GM12873 (cell line): ENCODE measurements around the gene KRT1.

ENCODE experiments used
- TF ChIP-seq, protein P1 (sequence below): IDR thresholded peaks from 2 replicates; pipeline ENCODE4 v1.5.1; 2012; ENCODE audit warnings: low read depth, mild to moderate bottlenecking, moderate library complexity, low read length, control low read depth; ENCODE audit not compliant: insufficient read depth; ENCODE audit errors: missing control alignments

Gene KRT1

DNA sequence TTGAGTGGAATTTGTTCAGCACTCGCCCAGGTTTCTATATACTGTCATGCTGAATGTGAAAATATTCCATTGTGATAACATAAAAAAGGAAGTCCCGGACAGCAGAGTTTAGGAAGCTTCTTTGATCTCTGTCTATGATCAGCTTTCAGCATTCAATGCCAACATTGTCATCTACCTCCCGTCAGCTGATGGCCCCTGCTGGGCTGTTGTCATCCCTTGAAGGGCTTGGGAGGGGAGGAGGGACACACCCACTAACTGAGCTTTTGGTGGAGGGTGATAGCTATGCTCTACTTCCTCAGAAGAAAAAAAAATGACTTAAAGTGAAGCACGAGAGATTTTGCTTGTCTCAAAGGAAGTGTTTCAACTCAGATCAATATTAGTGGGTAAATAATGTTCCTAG is 27.8 kb upstream of the KRT1 start:
- TF ChIP-seq, protein P1, sequence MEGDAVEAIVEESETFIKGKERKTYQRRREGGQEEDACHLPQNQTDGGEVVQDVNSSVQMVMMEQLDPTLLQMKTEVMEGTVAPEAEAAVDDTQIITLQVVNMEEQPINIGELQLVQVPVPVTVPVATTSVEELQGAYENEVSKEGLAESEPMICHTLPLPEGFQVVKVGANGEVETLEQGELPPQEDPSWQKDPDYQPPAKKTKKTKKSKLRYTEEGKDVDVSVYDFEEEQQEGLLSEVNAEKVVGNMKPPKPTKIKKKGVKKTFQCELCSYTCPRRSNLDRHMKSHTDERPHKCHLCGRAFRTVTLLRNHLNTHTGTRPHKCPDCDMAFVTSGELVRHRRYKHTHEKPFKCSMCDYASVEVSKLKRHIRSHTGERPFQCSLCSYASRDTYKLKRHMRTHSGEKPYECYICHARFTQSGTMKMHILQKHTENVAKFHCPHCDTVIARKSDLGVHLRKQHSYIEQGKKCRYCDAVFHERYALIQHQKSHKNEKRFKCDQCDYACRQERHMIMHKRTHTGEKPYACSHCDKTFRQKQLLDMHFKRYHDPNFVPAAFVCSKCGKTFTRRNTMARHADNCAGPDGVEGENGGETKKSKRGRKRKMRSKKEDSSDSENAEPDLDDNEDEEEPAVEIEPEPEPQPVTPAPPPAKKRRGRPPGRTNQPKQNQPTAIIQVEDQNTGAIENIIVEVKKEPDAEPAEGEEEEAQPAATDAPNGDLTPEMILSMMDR, result no peak

DNA sequence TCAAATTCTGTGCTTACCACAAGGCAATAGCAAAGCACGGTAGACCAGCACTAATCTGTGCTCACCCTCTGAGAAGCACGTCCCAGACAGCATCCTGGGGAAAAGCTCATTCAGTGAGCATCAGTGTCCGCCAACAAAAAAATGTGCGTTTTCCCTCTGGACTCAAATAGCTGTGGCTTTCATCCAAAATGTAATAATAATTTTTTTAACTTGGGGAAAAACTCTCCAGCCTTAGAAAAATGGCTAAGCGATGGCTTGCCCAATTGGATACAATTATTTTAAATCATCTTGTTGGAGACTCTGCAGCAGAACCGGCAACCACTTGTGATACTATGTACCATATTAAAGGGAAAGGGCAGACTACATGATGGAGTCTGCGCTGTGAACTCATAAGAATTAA is 24.3 kb upstream of the KRT1 start:
- TF ChIP-seq, protein P1, result no peak

DNA sequence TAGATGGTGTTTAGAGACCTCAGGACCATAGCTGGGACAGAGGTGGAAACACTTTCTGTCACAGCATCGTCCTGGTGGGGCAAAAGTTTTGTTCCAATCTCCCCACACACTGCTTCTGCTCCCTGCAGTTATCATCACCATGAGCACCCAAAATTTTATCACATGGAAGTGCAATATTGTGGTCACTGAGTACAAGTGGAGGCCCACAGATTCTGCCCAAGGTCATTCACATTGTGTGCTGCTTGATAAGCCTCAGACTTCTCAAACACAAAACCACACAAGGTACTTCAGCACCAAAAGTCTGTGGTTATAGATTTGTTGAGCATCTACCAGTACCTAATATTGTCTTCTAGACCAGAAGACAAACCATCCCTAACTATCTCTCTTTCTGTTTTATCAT is 23.7 kb upstream of the KRT1 start:
- TF ChIP-seq, protein P1, result no peak

DNA sequence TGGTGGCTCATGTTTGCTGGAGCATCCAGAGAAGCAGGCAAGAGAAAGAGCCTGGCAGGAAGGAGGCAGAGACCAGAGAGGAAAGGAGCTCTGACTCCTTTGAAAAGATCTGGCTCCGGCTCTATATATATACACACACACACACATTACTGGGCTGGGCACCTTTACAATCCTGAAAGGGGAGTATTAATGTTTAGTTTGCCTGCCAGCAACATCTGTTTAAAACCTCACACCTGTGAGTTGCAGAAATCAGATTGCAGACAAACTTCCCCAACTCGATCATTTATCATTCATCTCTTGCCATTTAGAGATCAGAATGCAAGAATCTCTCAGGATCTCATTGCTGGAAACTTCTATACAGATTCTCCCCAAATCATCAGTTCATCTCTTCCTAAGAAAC is 23.2 kb upstream of the KRT1 start, which contains the start of gene KRT77:
TSS of gene KRT77 (minus strand) at position 101 of the 400 bp plus-strand sequence. CDS start at position 11, 90 bp downstream.
- TF ChIP-seq, protein P1, result no peak

DNA sequence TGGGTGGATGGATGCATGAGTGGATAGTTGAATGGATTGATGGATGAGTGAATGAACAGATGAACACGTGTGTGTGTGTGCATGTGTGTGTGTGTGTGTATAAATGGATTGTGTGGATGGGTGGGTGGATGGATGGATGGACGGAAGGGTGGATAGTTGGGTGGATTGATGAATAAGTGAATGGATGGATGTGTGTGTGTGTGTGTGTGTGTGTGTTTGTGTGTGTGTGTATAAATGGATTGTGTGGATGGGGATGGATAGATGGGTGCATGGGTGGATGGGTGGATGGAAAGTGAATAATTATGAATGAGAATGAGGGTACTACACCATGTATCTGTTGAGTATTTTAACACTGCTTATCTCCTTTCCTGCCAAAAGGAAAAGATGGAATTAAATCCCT is 22.1 kb upstream of the KRT1 start:
- TF ChIP-seq, protein P1, result no peak

DNA sequence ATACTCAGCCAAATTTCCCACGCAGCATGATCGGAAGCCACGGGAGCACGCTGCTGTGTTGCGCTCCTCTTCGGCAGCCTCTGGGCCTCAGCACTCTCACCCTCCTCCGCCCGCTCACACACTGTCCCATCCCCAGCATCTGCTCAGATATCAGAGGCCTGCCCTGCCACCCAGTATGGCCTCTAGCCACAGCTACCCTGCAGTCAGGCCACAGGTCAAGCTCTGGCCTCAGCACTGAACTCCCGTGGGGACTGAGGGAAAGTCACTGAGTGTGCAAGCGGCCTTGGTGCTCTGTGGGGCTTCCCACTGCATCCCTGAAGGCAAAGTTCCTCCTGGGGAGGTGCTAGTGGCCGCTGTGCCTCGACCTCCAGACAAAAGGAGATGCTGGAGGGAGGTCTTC is 21.1 kb upstream of the KRT1 start:
- TF ChIP-seq, protein P1, result no peak

DNA sequence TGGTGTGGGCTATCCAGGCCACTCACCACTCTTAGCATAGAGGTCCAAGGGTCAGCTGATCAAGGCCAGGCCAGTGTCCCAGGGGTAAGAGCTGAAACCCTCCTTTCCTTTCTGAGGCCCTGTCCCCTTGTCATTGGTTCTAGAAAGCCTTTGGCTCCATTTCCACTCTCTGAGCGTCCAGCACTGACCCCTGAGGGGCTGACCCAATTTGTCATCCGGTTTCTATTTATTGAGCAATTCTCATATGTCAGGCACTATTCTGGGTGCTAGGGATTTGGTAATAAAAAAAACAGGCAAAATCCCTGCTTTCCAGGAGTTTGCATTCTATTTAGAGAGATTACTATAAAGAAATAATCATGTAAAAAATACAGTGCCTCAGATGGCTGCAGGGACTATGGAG is 19.8 kb upstream of the KRT1 start:
- TF ChIP-seq, protein P1, result no peak

DNA sequence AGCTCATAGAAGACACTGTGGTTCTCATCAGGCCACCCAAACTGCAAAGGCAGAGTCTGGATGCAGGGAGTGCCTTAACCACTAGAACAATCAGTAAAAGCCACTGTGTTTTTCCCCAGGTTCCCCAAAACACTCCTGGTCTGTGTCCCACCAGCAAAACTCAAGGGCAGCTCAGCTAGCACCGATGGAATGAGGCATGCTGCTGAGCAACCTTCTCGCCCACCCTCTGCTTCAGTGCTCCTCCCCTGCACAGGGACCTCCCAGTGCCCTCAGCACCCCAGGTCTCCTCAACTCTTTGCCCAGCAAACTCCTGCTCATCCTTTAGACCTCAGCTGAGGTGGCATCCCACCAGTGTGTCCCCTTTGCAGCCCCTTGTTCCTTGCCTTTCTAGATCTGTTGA is 19.2 kb upstream of the KRT1 start:
- TF ChIP-seq, protein P1, result no peak
